Activated CD4-positive, alpha-beta T cell treated with anti-CD3 and anti-CD28 coated beads, Interleukin-2, amount 10 ng/mL, durations not matched to agents 24 days and 14 days (primary cell): ENCODE results near the gene CPEB4. TPM values are rescaled to one million over a fixed set of nuclear protein-coding genes. Genes with fewer than 3 reads are reported as not detected.

ENCODE experiments used
- DNase-seq: peaks from one replicate; pipeline ENCODE4 v3.0.0; 2022
- H3K27ac Mint-ChIP-seq: one replicate; pipeline ENCODE4 v1.8.0; 2022; ENCODE audit warnings: mild to moderate bottlenecking, mixed read lengths
- H3K27me3 Mint-ChIP-seq: one replicate; pipeline ENCODE4 v1.8.0; 2022; ENCODE audit warnings: mixed read lengths
- H3K36me3 Mint-ChIP-seq: one replicate; pipeline ENCODE4 v1.8.0; 2022; ENCODE audit warnings: low read depth, mild to moderate bottlenecking, mixed read lengths
- H3K4me1 Mint-ChIP-seq: one replicate; pipeline ENCODE4 v1.8.0; 2021; ENCODE audit warnings: mixed read lengths
- H3K4me3 Mint-ChIP-seq: one replicate; pipeline ENCODE4 v1.8.0; 2022; ENCODE audit warnings: mild to moderate bottlenecking, moderate library complexity, mixed read lengths
- H3K9me3 Mint-ChIP-seq: one replicate; pipeline ENCODE4 v1.8.0; 2021; ENCODE audit warnings: mixed read lengths
- intact Hi-C: fragments of 100-400 bp; cut with micrococcal nuclease; formaldehyde crosslinking; loops from one replicate; pipeline ENCODE4 v1.15.1; 2023
- total RNA-seq: library from RNA; stranded (reverse); gene quantifications from 2 replicates; pipeline ENCODE4 v1.2.3, GENCODE V29; 2022

Gene CPEB4
- 7.6 and 8.8 TPM in 2 replicates for total RNA-seq

- Mint-ChIP-seq H3K4me1 (peaks cover 60% of the 10 kb centered on the region), H3K4me3 (peak within 1 kb of the TSS; percentile 96), H3K27me3 (no peaks in the 10 kb centered on the region), H3K27ac (peak within 1 kb of the TSS; percentile 99), H3K9me3 (peaks cover 9% of the 10 kb centered on the region), H3K36me3 (peaks cover 23% of the 10 kb centered on the region)
- peak; percentile 99 for DNase-seq
- intact Hi-C loops, result loop anchor here (1.0 to 10.0 kb wide), 6 partner anchors 30 to 1767 kb away; partner anchors contain the start of genes BOD1, HRH2 and STC2
These were observed at the start of gene CPEB4 for GRCh38 chr5:173887610-173888472. CPEB4 (plus strand) TSS chr5:173888349; CDS start chr5:173889734, 1,385 bp downstream.

- Mint-ChIP-seq H3K36me3 (no peaks in the 10 kb centered on the region), H3K4me1 (no peaks in the 10 kb centered on the region), H3K27ac (no peak overlapping the region), H3K9me3 (peaks cover 2% of the 10 kb centered on the region), H3K27me3 (peaks cover 2% of the 10 kb centered on the region), H3K4me3 (no peak overlapping the region)
- intact Hi-C loops, result no loop called here
- DNase-seq, result no peak
These were observed 48.9 kb upstream of the CPEB4 start for GRCh38 chr5:173839117-173839713.

DNA sequence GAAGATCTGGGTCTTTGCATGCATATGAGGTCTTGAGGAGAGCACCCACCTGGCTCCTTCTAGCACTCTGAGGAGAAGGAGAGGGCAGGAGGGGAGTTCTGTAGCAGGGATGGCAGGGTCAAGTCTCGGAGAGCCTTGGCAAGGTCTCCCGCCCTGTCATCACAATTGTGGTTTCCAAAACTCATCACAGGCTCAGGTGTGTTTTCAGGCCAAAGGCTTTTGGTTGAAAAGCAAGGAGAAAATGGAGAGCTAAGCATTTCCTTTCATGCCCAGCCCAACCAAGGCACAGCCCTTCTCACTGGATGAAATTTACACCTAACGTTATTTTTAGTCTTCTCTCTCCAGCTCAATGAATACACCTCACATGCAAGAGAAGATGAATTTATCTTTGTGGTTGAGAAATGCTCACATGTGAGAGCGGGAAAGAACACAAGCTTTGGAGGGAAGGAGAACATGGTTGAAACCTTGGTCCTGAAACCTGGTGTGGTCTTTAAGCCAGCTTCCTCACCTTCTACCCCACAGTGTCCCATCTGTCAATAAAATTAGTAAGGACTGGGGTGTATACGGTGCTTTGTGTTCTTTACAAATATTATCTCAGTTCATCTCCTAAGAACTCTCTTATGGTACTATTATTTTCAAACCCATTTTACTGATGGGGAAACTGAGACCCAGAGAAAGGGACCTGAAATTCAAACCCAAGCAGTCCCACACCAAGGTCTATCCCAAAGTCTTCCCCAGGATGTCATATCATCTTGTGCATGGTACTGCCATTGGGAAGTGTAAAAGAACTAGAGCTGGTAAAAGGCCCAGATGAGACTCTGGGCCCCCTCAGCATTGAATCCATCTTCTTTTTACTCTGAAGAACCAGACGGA is 47.8 kb upstream of the CPEB4 start:
- Mint-ChIP-seq H3K4me1 (no peaks in the 10 kb centered on the region), H3K27ac (no peak overlapping the region), H3K36me3 (no peaks in the 10 kb centered on the region), H3K27me3 (peaks cover 4% of the 10 kb centered on the region), H3K4me3 (no peak overlapping the region), H3K9me3 (peaks cover 2% of the 10 kb centered on the region)
- no peak for DNase-seq
- intact Hi-C loops, result no loop called here

GRCh38 chr5:173841710-173842109 is 46.4 kb upstream of the CPEB4 start:
- Mint-ChIP-seq H3K4me3 (no peak overlapping the region), H3K27me3 (peaks cover 2% of the 10 kb centered on the region), H3K9me3 (no peaks in the 10 kb centered on the region), H3K36me3 (no peaks in the 10 kb centered on the region), H3K27ac (no peak overlapping the region), H3K4me1 (no peaks in the 10 kb centered on the region)
- DNase-seq, result no peak
- intact Hi-C loops, result no loop called here

- Mint-ChIP-seq H3K4me3 (no peak overlapping the region), H3K36me3 (no peaks in the 10 kb centered on the region)
These were observed 44.4 kb upstream of the CPEB4 start for GRCh38 chr5:173843794-173844193.

GRCh38 chr5:173845321-173845720 is 42.8 kb upstream of the CPEB4 start:
- Mint-ChIP-seq H3K4me1 (no peaks in the 10 kb centered on the region), H3K4me3 (no peak overlapping the region), H3K9me3 (peaks cover 8% of the 10 kb centered on the region), H3K36me3 (no peaks in the 10 kb centered on the region), H3K27me3 (peaks cover 2% of the 10 kb centered on the region), H3K27ac (no peak overlapping the region)
- intact Hi-C loops, result no loop called here
- DNase-seq, result no peak

More at GRCh38 chr5:173843794-173844193, 44.4 kb upstream of the CPEB4 start:
- H3K27ac Mint-ChIP-seq, result no peak overlapping the region
- no peak for DNase-seq
- H3K9me3 Mint-ChIP-seq, result peaks cover 3% of the 10 kb centered on the region
- intact Hi-C loops, result no loop called here
- peaks cover 2% of the 10 kb centered on the region for H3K27me3 Mint-ChIP-seq
- no peaks in the 10 kb centered on the region for H3K4me1 Mint-ChIP-seq

DNA sequence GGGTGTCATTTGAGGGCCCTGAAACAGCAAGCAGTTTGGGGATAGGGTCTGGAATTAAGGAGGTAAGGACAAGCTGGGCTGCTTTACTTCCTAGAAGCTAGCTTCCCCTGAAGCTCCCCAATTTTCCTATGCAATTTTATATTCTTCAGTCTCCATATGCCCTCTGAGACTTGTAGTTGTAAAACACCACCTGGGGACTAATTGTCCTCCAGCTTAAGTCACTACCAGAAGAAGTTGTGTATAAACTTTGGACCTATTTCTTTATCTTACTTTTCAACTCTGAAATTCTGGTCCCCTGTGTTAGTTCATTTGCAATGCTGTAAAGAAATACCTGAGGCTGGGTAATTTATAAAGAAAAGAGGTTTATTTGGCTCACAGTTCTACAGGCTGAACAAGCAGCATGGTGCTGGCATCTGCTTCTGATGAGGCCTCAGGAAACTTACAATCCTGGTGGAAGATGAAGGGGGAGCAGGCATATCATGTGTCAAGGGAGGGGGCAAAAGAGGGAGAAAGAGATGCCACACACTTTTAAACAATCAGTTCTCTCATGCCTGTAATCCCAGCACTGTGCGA is 41.1 kb upstream of the CPEB4 start:
- peaks cover 2% of the 10 kb centered on the region for H3K27me3 Mint-ChIP-seq
- DNase-seq, result no peak
- no peak overlapping the region for H3K27ac Mint-ChIP-seq
- no peak overlapping the region for H3K4me3 Mint-ChIP-seq
- H3K36me3 Mint-ChIP-seq, result no peaks in the 10 kb centered on the region
- H3K9me3 Mint-ChIP-seq, result peaks cover 8% of the 10 kb centered on the region
- H3K4me1 Mint-ChIP-seq, result no peaks in the 10 kb centered on the region
- intact Hi-C loops, result no loop called here

DNA sequence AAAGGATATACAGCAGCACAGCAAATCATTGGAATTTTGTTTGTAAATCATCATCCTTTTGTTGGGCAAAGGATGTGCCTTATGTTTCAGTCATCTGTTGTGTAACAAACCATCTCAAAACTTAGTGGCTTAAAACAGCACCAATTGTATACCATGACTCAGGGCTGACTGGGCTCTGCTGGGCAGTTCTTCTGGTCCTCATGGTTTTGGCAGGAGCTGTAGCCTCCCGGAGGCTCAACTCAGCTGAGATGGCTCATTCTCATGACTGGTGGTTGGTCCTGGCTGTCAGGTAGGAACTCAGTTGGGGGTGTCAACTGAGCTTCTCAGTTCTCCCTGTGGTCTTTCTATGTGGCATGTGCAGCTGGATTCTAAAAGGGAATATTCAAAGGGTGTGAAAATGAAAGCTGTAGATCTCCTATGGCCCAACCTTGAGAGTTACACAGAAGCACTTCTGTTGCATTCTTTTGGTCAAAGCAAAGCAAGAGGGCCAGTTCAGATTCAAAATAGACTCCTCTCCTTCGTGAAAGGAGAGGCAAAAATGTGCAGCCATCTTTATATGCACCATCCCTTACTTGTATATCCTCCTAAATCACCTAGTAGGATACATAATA is 39.1 kb upstream of the CPEB4 start:
- no peak overlapping the region for H3K27ac Mint-ChIP-seq
- no peak overlapping the region for H3K4me3 Mint-ChIP-seq
- intact Hi-C loops, result no loop called here
- peaks cover 3% of the 10 kb centered on the region for H3K4me1 Mint-ChIP-seq
- H3K27me3 Mint-ChIP-seq, result peaks cover 5% of the 10 kb centered on the region
- no peak for DNase-seq
- no peaks in the 10 kb centered on the region for H3K36me3 Mint-ChIP-seq
- peaks cover 8% of the 10 kb centered on the region for H3K9me3 Mint-ChIP-seq

DNA sequence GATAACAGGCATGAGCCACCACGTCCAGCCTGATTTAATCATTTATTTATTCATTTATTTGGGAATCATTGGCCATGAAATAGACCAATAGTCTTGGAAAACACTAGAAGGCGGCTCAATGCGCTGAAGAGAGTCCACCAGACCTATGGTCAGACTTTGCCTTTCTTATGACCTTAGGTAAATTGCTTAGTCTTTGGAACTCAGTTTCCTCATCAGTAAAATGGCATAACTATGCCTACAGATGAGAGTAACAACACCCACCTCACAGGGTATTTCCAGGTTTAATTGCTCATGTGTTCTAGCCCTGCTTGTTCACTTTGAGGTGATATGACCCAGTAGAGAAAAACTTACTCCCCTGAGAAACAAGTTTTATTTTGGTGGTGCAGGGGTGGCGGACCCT is 38.2 kb upstream of the CPEB4 start:
- Mint-ChIP-seq H3K36me3 (no peaks in the 10 kb centered on the region), H3K4me1 (peaks cover 3% of the 10 kb centered on the region), H3K27ac (no peak overlapping the region), H3K9me3 (peaks cover 8% of the 10 kb centered on the region), H3K4me3 (no peak overlapping the region), H3K27me3 (peaks cover 3% of the 10 kb centered on the region)
- intact Hi-C loops, result no loop called here
- DNase-seq, result no peak

DNA sequence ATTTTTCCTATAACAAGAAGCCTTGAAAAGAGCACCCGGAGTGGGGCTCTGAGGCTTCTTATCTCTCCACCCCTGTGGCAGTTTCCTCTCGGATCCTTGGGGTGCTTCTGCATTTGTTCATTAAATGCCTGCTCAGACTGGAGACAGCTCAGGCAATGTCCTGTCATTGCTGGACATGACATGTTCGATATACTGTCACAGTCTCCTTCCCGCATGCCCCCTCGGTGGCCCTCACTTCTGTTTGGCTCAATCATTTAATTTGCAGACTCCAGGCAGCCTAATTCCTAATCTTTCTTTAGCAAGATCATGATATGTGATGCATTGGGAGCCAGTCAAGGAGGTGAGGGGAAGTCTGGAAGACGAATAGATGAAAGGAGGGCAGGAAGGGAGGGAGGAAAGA is 37.5 kb upstream of the CPEB4 start:
- H3K27ac Mint-ChIP-seq, result no peak overlapping the region
- H3K27me3 Mint-ChIP-seq, result peaks cover 3% of the 10 kb centered on the region
- H3K4me1 Mint-ChIP-seq, result peaks cover 3% of the 10 kb centered on the region
- no peaks in the 10 kb centered on the region for H3K36me3 Mint-ChIP-seq
- peaks cover 8% of the 10 kb centered on the region for H3K9me3 Mint-ChIP-seq
- no peak for DNase-seq
- no peak overlapping the region for H3K4me3 Mint-ChIP-seq
- intact Hi-C loops, result no loop called here

GRCh38 chr5:173851595-173852243 is 36.4 kb upstream of the CPEB4 start:
- Mint-ChIP-seq H3K27me3 (peaks cover 3% of the 10 kb centered on the region), H3K4me3 (no peak overlapping the region), H3K9me3 (peaks cover 8% of the 10 kb centered on the region), H3K27ac (no peak overlapping the region), H3K4me1 (peaks cover 3% of the 10 kb centered on the region), H3K36me3 (no peaks in the 10 kb centered on the region)
- DNase-seq, result no peak
- intact Hi-C loops, result no loop called here

- DNase-seq, result no peak
- intact Hi-C loops, result no loop called here
- Mint-ChIP-seq H3K9me3 (peaks cover 8% of the 10 kb centered on the region), H3K36me3 (no peaks in the 10 kb centered on the region), H3K27me3 (peaks cover 3% of the 10 kb centered on the region), H3K4me1 (peaks cover 3% of the 10 kb centered on the region), H3K4me3 (no peak overlapping the region), H3K27ac (no peak overlapping the region)
These were observed 35.3 kb upstream of the CPEB4 start for GRCh38 chr5:173852790-173853359.
